Suprapubic skin (tissue), 4 donors: ENCODE data around the gene SLC5A12.

Experiments
- POLR2A ChIP-seq, 2 donors: fragments of 450-650 bp; IDR thresholded peaks; one replicate each; pipeline ENCODE4 v1.6.1; 2017; ENCODE audit warnings: antibody characterized with exemption in 2 of 2, mild to moderate bottlenecking in 2 of 2, moderate library complexity in 2 of 2
- POLR2AphosphoS5 ChIP-seq, 3 donors: sonication (generic); formaldehyde crosslinking; IDR thresholded peaks; one replicate each; pipeline ENCODE4 v1.6.1; 2017; ENCODE audit warnings: antibody characterized with exemption in 3 of 3
- TF ChIP-seq, protein P1 (sequence below), 2 donors: fragments of 200-600 bp in 1 of 2; fragments of 450-650 bp in 1 of 2; sonication (generic) in 1 of 2; IDR thresholded peaks; one replicate each; pipeline ENCODE4 v1.5.1; 2016 to 2019; ENCODE audit warnings: antibody characterized with exemption in 2 of 2, mild to moderate bottlenecking in 1 of 2, moderate library complexity in 1 of 2

GRCh38 chr11:26621132-26621531, 100.7 kb downstream of the SLC5A12 start:
- no peak for TF ChIP-seq POLR2A (IDR thresholded peaks at IDR 0.05)
- TF ChIP-seq, protein P1, sequence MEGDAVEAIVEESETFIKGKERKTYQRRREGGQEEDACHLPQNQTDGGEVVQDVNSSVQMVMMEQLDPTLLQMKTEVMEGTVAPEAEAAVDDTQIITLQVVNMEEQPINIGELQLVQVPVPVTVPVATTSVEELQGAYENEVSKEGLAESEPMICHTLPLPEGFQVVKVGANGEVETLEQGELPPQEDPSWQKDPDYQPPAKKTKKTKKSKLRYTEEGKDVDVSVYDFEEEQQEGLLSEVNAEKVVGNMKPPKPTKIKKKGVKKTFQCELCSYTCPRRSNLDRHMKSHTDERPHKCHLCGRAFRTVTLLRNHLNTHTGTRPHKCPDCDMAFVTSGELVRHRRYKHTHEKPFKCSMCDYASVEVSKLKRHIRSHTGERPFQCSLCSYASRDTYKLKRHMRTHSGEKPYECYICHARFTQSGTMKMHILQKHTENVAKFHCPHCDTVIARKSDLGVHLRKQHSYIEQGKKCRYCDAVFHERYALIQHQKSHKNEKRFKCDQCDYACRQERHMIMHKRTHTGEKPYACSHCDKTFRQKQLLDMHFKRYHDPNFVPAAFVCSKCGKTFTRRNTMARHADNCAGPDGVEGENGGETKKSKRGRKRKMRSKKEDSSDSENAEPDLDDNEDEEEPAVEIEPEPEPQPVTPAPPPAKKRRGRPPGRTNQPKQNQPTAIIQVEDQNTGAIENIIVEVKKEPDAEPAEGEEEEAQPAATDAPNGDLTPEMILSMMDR (IDR thresholded peaks at IDR 0.05): no peak
- no peak for TF ChIP-seq POLR2AphosphoS5 (IDR thresholded peaks at IDR 0.05)
